Measurements from ENCODE around the gene BLOC1S1.

- no peak for TF ChIP-seq CTCF (IDR thresholded peaks at IDR 0.05)
- peak in 1 of 2 donors; percentile 9 for TF ChIP-seq POLR2A (IDR thresholded peaks at IDR 0.05)
Measured at GRCh38 chr12:55728186-55728938, 12.5 kb downstream of the BLOC1S1 start.
